Measurements from ENCODE around the gene ECHDC3.
"Not testable (repeated sequence)": the region's sequence is repeated elsewhere in the genome, so short reads cannot be mapped to it uniquely, and the experiment has no call there.

ECHDC3 gene

GRCh38 chr10:11704092-11704491 lies 38.1 kb upstream of the ECHDC3 start:
- no peaks in the 10 kb centered on the region for H3K4me1 ChIP-seq (ENCODE audit: control insufficient read depth, insufficient read depth, low read length, poor library complexity, severe bottlenecking)
- DNase-seq = no peak
- no peaks in the 10 kb centered on the region for H3K36me3 ChIP-seq (ENCODE audit: control insufficient read depth, insufficient read depth, low read length)
- no peak overlapping the region for H3K27ac ChIP-seq (ENCODE audit: insufficient read depth, low read length, poor library complexity, severe bottlenecking)
- H3K9me3 ChIP-seq (ENCODE audit: control insufficient read depth, low read length) = no peaks in the 10 kb centered on the region
- H3K27me3 ChIP-seq (replicated peaks; ENCODE audit: control insufficient read depth, insufficient read depth, low read length, poor library complexity, severe bottlenecking) = no peaks in the 10 kb centered on the region
- H3K4me3 ChIP-seq (ENCODE audit: insufficient read depth, low read depth, low read length, poor library complexity, severe bottlenecking) = no peak overlapping the region

GRCh38 chr10:11705722-11706121 lies 36.5 kb upstream of the ECHDC3 start:
- Histone ChIP-seq H3K4me3 (ENCODE audit: insufficient read depth, low read depth, low read length, poor library complexity, severe bottlenecking) (no peak overlapping the region), H3K9me3 (ENCODE audit: control insufficient read depth, low read length) (no peaks in the 10 kb centered on the region), H3K27me3 (replicated peaks; ENCODE audit: control insufficient read depth, insufficient read depth, low read length, poor library complexity, severe bottlenecking) (no peaks in the 10 kb centered on the region), H3K36me3 (ENCODE audit: control insufficient read depth, insufficient read depth, low read length) (no peaks in the 10 kb centered on the region), H3K27ac (ENCODE audit: insufficient read depth, low read length, poor library complexity, severe bottlenecking) (no peak overlapping the region), H3K4me1 (ENCODE audit: control insufficient read depth, insufficient read depth, low read length, poor library complexity, severe bottlenecking) (peaks cover 4% of the 10 kb centered on the region)
- no peak for DNase-seq

- Histone ChIP-seq H3K4me1 (ENCODE audit: control insufficient read depth, insufficient read depth, low read length, poor library complexity, severe bottlenecking) (peaks cover 6% of the 10 kb centered on the region), H3K9me3 (ENCODE audit: control insufficient read depth, low read length) (no peaks in the 10 kb centered on the region), H3K27ac (ENCODE audit: insufficient read depth, low read length, poor library complexity, severe bottlenecking) (no peak overlapping the region), H3K27me3 (replicated peaks; ENCODE audit: control insufficient read depth, insufficient read depth, low read length, poor library complexity, severe bottlenecking) (no peaks in the 10 kb centered on the region), H3K4me3 (ENCODE audit: insufficient read depth, low read depth, low read length, poor library complexity, severe bottlenecking) (no peak overlapping the region), H3K36me3 (ENCODE audit: control insufficient read depth, insufficient read depth, low read length) (no peaks in the 10 kb centered on the region)
- no peak for DNase-seq
These were observed 35.2 kb upstream of the ECHDC3 start for GRCh38 chr10:11706895-11707567.

GRCh38 chr10:11707624-11708350 lies 34.4 kb upstream of the ECHDC3 start:
- H3K27ac ChIP-seq (ENCODE audit: insufficient read depth, low read length, poor library complexity, severe bottlenecking) = no peak overlapping the region
- H3K4me1 ChIP-seq (ENCODE audit: control insufficient read depth, insufficient read depth, low read length, poor library complexity, severe bottlenecking) = peaks cover 6% of the 10 kb centered on the region
- H3K4me3 ChIP-seq (ENCODE audit: insufficient read depth, low read depth, low read length, poor library complexity, severe bottlenecking) = no peak overlapping the region
- no peak for DNase-seq
- no peaks in the 10 kb centered on the region for H3K9me3 ChIP-seq (ENCODE audit: control insufficient read depth, low read length)
- no peaks in the 10 kb centered on the region for H3K27me3 ChIP-seq (replicated peaks; ENCODE audit: control insufficient read depth, insufficient read depth, low read length, poor library complexity, severe bottlenecking)
- H3K36me3 ChIP-seq (ENCODE audit: control insufficient read depth, insufficient read depth, low read length) = no peaks in the 10 kb centered on the region

GRCh38 chr10:11708801-11709200 lies 33.4 kb upstream of the ECHDC3 start:
- H3K9me3 ChIP-seq (ENCODE audit: control insufficient read depth, low read length); H3K4me3 ChIP-seq (ENCODE audit: insufficient read depth, low read depth, low read length, poor library complexity, severe bottlenecking); H3K27ac ChIP-seq (ENCODE audit: insufficient read depth, low read length, poor library complexity, severe bottlenecking); H3K27me3 ChIP-seq (replicated peaks; ENCODE audit: control insufficient read depth, insufficient read depth, low read length, poor library complexity, severe bottlenecking); H3K4me1 ChIP-seq (ENCODE audit: control insufficient read depth, insufficient read depth, low read length, poor library complexity, severe bottlenecking); H3K36me3 ChIP-seq (ENCODE audit: control insufficient read depth, insufficient read depth, low read length); DNase-seq: not testable (repeated sequence)

GRCh38 chr10:11712744-11713143 lies 29.4 kb upstream of the ECHDC3 start:
- no peak overlapping the region for H3K27ac ChIP-seq (ENCODE audit: insufficient read depth, low read length, poor library complexity, severe bottlenecking)
- no peaks in the 10 kb centered on the region for H3K9me3 ChIP-seq (ENCODE audit: control insufficient read depth, low read length)
- no peaks in the 10 kb centered on the region for H3K27me3 ChIP-seq (replicated peaks; ENCODE audit: control insufficient read depth, insufficient read depth, low read length, poor library complexity, severe bottlenecking)
- no peaks in the 10 kb centered on the region for H3K36me3 ChIP-seq (ENCODE audit: control insufficient read depth, insufficient read depth, low read length)
- no peak for DNase-seq
- no peak overlapping the region for H3K4me3 ChIP-seq (ENCODE audit: insufficient read depth, low read depth, low read length, poor library complexity, severe bottlenecking)
- H3K4me1 ChIP-seq (ENCODE audit: control insufficient read depth, insufficient read depth, low read length, poor library complexity, severe bottlenecking) = peaks cover 6% of the 10 kb centered on the region

GRCh38 chr10:11713186-11713743 lies 28.9 kb upstream of the ECHDC3 start:
- no peak for DNase-seq
- Histone ChIP-seq H3K4me1 (ENCODE audit: control insufficient read depth, insufficient read depth, low read length, poor library complexity, severe bottlenecking) (peaks cover 6% of the 10 kb centered on the region), H3K27ac (ENCODE audit: insufficient read depth, low read length, poor library complexity, severe bottlenecking) (no peak overlapping the region), H3K27me3 (replicated peaks; ENCODE audit: control insufficient read depth, insufficient read depth, low read length, poor library complexity, severe bottlenecking) (no peaks in the 10 kb centered on the region), H3K9me3 (ENCODE audit: control insufficient read depth, low read length) (no peaks in the 10 kb centered on the region), H3K36me3 (ENCODE audit: control insufficient read depth, insufficient read depth, low read length) (no peaks in the 10 kb centered on the region), H3K4me3 (ENCODE audit: insufficient read depth, low read depth, low read length, poor library complexity, severe bottlenecking) (no peak overlapping the region)

- Histone ChIP-seq H3K27ac (ENCODE audit: insufficient read depth, low read length, poor library complexity, severe bottlenecking) (no peak overlapping the region), H3K27me3 (replicated peaks; ENCODE audit: control insufficient read depth, insufficient read depth, low read length, poor library complexity, severe bottlenecking) (no peaks in the 10 kb centered on the region), H3K9me3 (ENCODE audit: control insufficient read depth, low read length) (no peaks in the 10 kb centered on the region), H3K4me1 (ENCODE audit: control insufficient read depth, insufficient read depth, low read length, poor library complexity, severe bottlenecking) (peaks cover 6% of the 10 kb centered on the region), H3K36me3 (ENCODE audit: control insufficient read depth, insufficient read depth, low read length) (no peaks in the 10 kb centered on the region), H3K4me3 (ENCODE audit: insufficient read depth, low read depth, low read length, poor library complexity, severe bottlenecking) (no peak overlapping the region)
- DNase-seq = no peak
These were observed 28.2 kb upstream of the ECHDC3 start for GRCh38 chr10:11713963-11714362.

- Histone ChIP-seq H3K9me3 (ENCODE audit: control insufficient read depth, low read length) (no peaks in the 10 kb centered on the region), H3K4me1 (ENCODE audit: control insufficient read depth, insufficient read depth, low read length, poor library complexity, severe bottlenecking) (peaks cover 6% of the 10 kb centered on the region), H3K36me3 (ENCODE audit: control insufficient read depth, insufficient read depth, low read length) (no peaks in the 10 kb centered on the region), H3K27me3 (replicated peaks; ENCODE audit: control insufficient read depth, insufficient read depth, low read length, poor library complexity, severe bottlenecking) (no peaks in the 10 kb centered on the region), H3K4me3 (ENCODE audit: insufficient read depth, low read depth, low read length, poor library complexity, severe bottlenecking) (no peak overlapping the region), H3K27ac (ENCODE audit: insufficient read depth, low read length, poor library complexity, severe bottlenecking) (no peak overlapping the region)
- DNase-seq = no peak
These were observed 27.3 kb upstream of the ECHDC3 start for GRCh38 chr10:11714750-11715365.

Data from effector memory CD4-positive, alpha-beta T cell (primary cell).